ENCODE measurements around the gene KCNH5.
"Not testable (repeated sequence)": the region's sequence is repeated elsewhere in the genome, so short reads cannot be mapped to it uniquely, and the experiment has no call there.

The KCNH5 gene

GRCh38 chr14:62778852-62779251, 266.4 kb downstream of the KCNH5 start:
- DNase-seq (ENCODE audit: low spot score), result no peak
- ChIA-PET POLR2A (ENCODE audit: low non-redundant PET) (no interaction called here), CTCF (no interaction called here)
- no peak for TF ChIP-seq CTCF (conservative IDR thresholded peaks at IDR 0.05; ENCODE audit: low read depth)
- no peak overlapping the region for H3K27ac ChIP-seq

- ChIA-PET CTCF (interaction anchor here (0.6 kb wide), 1 partner anchor 21 kb away, joined by 4 read pairs; no protein-coding TSS in a partner anchor), POLR2A (ENCODE audit: low non-redundant PET) (no interaction called here)
- DNase-seq (ENCODE audit: low spot score), result no peak
- TF ChIP-seq CTCF (conservative IDR thresholded peaks at IDR 0.05; ENCODE audit: low read depth), result no peak
- no peak overlapping the region for H3K27ac ChIP-seq
Measured at GRCh38 chr14:62778310-62778709, 266.9 kb downstream of the KCNH5 start.

DNA sequence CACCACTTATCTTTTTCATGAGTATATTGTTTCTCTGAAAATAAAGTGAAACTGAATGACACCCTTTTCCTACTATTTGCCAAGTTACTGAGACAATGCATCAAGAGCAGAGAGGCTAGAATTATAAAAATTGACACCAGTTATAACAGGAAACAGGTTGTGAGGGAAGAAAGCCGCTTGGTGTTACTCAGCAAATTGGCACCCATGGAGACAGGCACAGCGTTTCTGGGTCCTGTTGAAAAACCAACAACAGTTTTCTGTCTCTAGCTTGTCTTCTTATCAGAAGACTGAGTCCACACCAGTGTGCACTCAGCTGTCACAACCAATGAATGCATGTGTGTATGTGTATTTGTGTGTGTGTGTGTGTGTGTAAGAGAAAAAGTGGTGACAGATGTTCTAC, 267.7 kb downstream of the KCNH5 start:
- no peak for DNase-seq (ENCODE audit: low spot score)
- TF ChIP-seq CTCF (conservative IDR thresholded peaks at IDR 0.05; ENCODE audit: low read depth), result no peak
- POLR2A ChIA-PET (ENCODE audit: low non-redundant PET), result no interaction called here
- CTCF ChIA-PET, result no interaction called here
- H3K27ac ChIP-seq, result no peak overlapping the region

GRCh38 chr14:62776300-62776699, 269.0 kb downstream of the KCNH5 start:
- ChIA-PET CTCF (interaction anchor here (0.7 kb wide), 1 partner anchor 19 kb away, joined by 4 read pairs; no protein-coding TSS in a partner anchor), POLR2A (ENCODE audit: low non-redundant PET) (no interaction called here)
- no peak for TF ChIP-seq CTCF (conservative IDR thresholded peaks at IDR 0.05; ENCODE audit: low read depth)
- no peak for DNase-seq (ENCODE audit: low spot score)
- no peak overlapping the region for H3K27ac ChIP-seq

DNA sequence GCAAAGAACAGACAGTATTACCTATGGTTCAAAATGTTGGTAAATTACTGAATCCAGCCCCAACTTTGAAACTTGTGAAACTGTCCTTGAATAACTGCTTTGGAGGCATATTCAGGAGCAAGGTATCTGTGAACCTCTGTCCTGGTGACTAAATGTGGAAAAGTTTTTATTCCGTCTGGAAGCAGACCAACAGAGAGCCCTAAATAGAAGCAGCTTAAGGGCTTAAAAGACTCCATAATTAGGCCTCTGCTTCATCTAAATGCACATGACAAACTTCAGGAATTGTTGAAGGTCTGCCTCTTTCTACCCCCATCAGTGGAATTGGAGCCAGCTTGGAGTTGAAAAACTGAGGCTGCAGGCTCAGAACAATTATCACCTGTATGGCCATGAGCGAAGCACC, 276.5 kb downstream of the KCNH5 start:
- TF ChIP-seq CTCF (conservative IDR thresholded peaks at IDR 0.05; ENCODE audit: low read depth), result no peak
- no peak for DNase-seq (ENCODE audit: low spot score)
- ChIA-PET CTCF (no interaction called here), POLR2A (ENCODE audit: low non-redundant PET) (no interaction called here)
- H3K27ac ChIP-seq, result no peak overlapping the region

DNA sequence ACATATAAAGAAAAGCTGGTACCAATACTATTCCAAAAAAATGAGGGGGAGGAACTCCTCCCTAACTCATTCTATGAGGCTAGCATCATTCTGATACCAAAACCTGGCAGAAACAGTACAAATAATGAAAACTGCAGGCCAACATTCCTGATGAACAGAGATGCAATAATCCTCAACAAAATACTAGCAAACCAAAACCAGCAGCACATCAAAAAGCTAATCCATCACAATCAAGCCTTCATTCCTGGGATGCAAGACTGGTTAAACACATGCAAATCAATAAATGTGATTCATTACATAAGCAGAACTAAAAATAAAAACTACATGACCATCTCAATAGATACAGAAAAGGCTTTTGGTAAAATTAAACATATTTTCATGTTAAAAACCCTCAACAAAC, 281.3 kb downstream of the KCNH5 start:
- POLR2A ChIA-PET (ENCODE audit: low non-redundant PET), result no interaction called here
- no peak for DNase-seq (ENCODE audit: low spot score)
- CTCF ChIA-PET, result no interaction called here
- no peak for TF ChIP-seq CTCF (conservative IDR thresholded peaks at IDR 0.05; ENCODE audit: low read depth)
- H3K27ac ChIP-seq, result no peak overlapping the region

- POLR2A ChIA-PET (ENCODE audit: low non-redundant PET), result no interaction called here
- CTCF ChIA-PET, result interaction anchor here (0.6 kb wide), 1 partner anchor 114 kb away, joined by 3 read pairs; no protein-coding TSS in a partner anchor
- no peak for DNase-seq (ENCODE audit: low spot score)
- no peak for TF ChIP-seq CTCF (conservative IDR thresholded peaks at IDR 0.05; ENCODE audit: low read depth)
- H3K27ac ChIP-seq, result no peak overlapping the region
Measured at GRCh38 chr14:62759796-62760195, 285.5 kb downstream of the KCNH5 start.

DNA sequence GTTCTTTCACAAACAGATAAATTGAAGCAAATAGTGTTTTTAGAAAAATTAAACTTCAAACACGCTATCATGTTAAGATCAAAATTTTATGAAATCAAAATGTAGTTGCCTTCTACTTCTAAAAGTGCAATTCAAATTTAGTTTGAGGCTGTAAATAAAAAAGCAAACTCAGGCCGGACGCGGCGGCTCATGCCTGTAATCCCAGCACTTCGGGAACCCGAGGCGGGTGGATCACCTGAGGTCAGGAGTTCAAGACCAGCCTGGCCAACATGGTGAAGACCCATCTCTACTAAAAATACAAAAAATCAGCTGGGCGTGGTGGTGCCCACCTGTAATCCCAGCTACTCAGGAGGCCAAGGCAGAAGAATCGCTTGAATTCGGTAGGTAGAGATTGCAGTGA, 298.4 kb downstream of the KCNH5 start:
- POLR2A ChIA-PET (ENCODE audit: low non-redundant PET), result not testable (repeated sequence)

More for the DNA sequence above, 298.4 kb downstream of the KCNH5 start:
- not testable (repeated sequence) for DNase-seq (ENCODE audit: low spot score); H3K27ac ChIP-seq
- CTCF ChIA-PET, result interaction anchor here (0.5 kb wide), 1 partner anchor 57 kb away, joined by 4 read pairs; no protein-coding TSS in a partner anchor
